SK-N-MC (cell line): ENCODE data around the gene ATG9B.
"Not testable (repeated sequence)": the region's sequence is repeated elsewhere in the genome, so short reads cannot be mapped to it uniquely, and the experiment has no call there.

Experiments used
- DNase-seq: peaks from one replicate; pipeline ENCODE4 v3.0.0-alpha.2; 2011; ENCODE audit warnings: low read depth, low spot score
- H3K27ac ChIP-seq: fragments of 200-600 bp; sonication (generic); 2 replicates; pipeline ENCODE4 v1.5.1; 2016; ENCODE audit warnings: mixed run types
- H3K36me3 ChIP-seq: fragments of 200-600 bp; sonication (generic); 2 replicates; pipeline ENCODE4 v1.6.1; 2017; ENCODE audit warnings: antibody characterized with exemption, low read length, mixed read lengths; ENCODE audit not compliant: insufficient read depth
- H3K4me3 ChIP-seq: fragments of 200-600 bp; sonication (generic); 2 replicates; pipeline ENCODE4 v1.5.1; 2016
- H3K9ac ChIP-seq: fragments of 200-600 bp; sonication (generic); 2 replicates; pipeline ENCODE4 v1.8.0; 2017; ENCODE audit warnings: mixed run types, mixed read lengths; ENCODE audit not compliant: insufficient read length
- H3K9me3 ChIP-seq: fragments of 200-600 bp; sonication (generic); 2 replicates; pipeline ENCODE4 v1.6.1; 2017; ENCODE audit warnings: low read depth, mild to moderate bottlenecking, antibody characterized with exemption, low read length, moderate library complexity, mixed read lengths
- EZH2 ChIP-seq: fragments of 200-600 bp; sonication (generic); IDR thresholded peaks from one replicate; pipeline ENCODE4 v1.6.1; 2017; ENCODE audit warnings: antibody characterized with exemption
- FOXP2 ChIP-seq: optimal IDR thresholded peaks from 2 replicates; pipeline ENCODE3; 2011; ENCODE audit warnings: mild to moderate bottlenecking, moderate library complexity; ENCODE audit not compliant: insufficient read depth; ENCODE audit errors: extremely low read length, control extremely low read depth
- POLR2AphosphoS5 ChIP-seq: IDR thresholded peaks from 2 replicates; pipeline ENCODE4 v1.6.1; 2012; ENCODE audit warnings: mild to moderate bottlenecking, low read depth, low read length, borderline replicate concordance

ATG9B gene

DNA sequence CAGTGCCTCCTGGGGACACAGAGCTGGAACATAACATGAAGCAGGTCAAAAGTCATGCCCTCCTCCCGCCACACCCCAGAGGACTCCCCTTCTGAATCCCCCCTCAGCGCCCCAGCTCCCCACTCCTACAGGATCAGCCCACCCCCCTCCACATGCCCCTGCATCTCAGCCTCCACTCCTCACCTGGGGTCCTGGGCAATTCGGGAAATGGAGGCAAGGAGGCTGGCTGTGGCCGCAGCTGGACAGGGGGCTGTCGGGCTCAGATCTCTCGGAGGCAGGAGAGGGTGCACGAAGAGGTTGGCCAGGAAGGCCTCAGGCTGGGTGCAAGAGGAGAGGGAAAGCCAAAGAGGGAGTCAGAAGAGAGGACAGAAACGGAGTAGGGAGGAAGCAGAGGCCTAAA, 7.8 kb downstream of the ATG9B start:
- Histone ChIP-seq H3K36me3 (no peaks in the 10 kb centered on the region), H3K9me3 (no peaks in the 10 kb centered on the region), H3K4me3 (no peak overlapping the region), H3K27ac (no peak overlapping the region), H3K9ac (no peak overlapping the region)
- no peak for TF ChIP-seq EZH2
- no peak for TF ChIP-seq FOXP2
- TF ChIP-seq POLR2AphosphoS5: no peak
- no peak for DNase-seq

DNA sequence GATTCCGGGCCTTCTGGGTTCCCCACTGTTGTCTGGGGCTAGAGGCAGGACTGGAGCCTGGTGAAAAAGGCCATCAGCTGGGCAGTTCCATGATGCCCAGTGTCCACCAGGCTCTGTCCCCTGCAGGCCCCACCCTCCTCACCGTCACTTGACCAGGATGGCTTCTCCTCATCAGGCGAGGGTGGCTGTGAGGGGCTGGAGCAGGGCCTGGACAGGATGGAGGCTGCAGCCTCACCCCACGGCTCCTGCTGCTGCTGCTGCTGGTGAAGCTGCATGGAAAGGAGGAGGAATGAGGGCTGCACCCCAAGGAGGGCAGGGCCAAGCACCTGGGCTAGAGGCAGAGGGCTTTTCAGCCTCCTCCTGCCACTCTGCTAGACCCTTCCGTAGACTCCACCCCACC, 8.3 kb downstream of the ATG9B start:
- TF ChIP-seq POLR2AphosphoS5: no peak
- no peak for TF ChIP-seq EZH2
- no peak for DNase-seq
- H3K36me3 ChIP-seq: no peaks in the 10 kb centered on the region

DNA sequence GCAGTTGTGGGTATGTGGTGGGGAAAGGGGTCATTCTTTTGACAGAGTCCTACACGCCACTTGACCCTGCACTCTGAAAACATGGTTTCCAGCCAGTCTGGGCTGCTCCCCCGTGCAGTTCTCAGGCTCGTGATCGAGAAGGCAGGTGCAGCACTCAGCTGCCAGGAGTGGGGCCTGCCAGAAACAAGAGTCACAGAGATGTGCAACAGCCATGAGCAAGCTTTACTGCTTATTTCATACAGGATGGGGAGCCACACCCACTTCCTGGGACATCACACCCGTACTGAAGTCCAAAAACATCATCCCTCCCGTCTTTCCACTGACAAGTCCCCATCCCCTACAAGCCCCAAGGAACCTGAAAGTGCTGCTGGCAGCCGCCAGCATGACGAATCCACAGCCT, 9.3 kb downstream of the ATG9B start:
- Histone ChIP-seq H3K36me3 (no peaks in the 10 kb centered on the region), H3K9me3 (no peaks in the 10 kb centered on the region), H3K4me3 (no peak overlapping the region), H3K27ac (no peak overlapping the region), H3K9ac (no peak overlapping the region)
- no peak for DNase-seq
- TF ChIP-seq EZH2 (no peak), POLR2AphosphoS5 (no peak), FOXP2 (no peak)

More for the DNA sequence above, 8.3 kb downstream of the ATG9B start:
- H3K27ac ChIP-seq: no peak overlapping the region
- H3K9me3 ChIP-seq: no peaks in the 10 kb centered on the region
- H3K9ac ChIP-seq: no peak overlapping the region
- H3K4me3 ChIP-seq: no peak overlapping the region

DNA sequence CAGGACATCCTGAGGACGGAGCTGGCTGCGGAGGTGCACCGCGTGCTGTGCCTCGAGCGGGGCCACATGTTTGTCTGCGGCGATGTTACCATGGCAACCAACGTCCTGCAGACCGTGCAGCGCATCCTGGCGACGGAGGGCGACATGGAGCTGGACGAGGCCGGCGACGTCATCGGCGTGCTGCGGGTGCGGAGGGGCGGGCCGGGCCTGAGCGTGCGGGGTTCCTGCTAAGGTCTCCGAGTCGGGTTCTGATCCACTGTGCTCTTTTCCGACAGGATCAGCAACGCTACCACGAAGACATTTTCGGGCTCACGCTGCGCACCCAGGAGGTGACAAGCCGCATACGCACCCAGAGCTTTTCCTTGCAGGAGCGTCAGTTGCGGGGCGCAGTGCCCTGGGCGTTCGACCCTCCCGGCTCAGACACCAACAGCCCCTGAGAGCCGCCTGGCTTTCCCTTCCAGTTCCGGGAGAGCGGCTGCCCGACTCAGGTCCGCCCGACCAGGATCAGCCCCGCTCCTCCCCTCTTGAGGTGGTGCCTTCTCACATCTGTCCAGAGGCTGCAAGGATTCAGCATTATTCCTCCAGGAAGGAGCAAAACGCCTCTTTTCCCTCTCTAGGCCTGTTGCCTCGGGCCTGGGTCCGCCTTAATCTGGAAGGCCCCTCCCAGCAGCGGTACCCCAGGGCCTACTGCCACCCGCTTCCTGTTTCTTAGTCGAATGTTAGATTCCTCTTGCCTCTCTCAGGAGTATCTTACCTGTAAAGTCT, 10.4 kb downstream of the ATG9B start:
- no peaks in the 10 kb centered on the region for H3K9me3 ChIP-seq
- H3K36me3 ChIP-seq: no peaks in the 10 kb centered on the region
- no peak for TF ChIP-seq EZH2
- DNase-seq: no peak
- H3K9ac ChIP-seq: no peak overlapping the region
- H3K4me3 ChIP-seq: no peak overlapping the region
- no peak overlapping the region for H3K27ac ChIP-seq

GRCh38 chr7:151013356-151013732, 10.9 kb downstream of the ATG9B start:
- H3K27ac ChIP-seq: no peak overlapping the region
- no peak overlapping the region for H3K9ac ChIP-seq
- TF ChIP-seq FOXP2 (no peak), POLR2AphosphoS5 (no peak), EZH2 (no peak)
- no peak overlapping the region for H3K4me3 ChIP-seq
- H3K36me3 ChIP-seq: no peaks in the 10 kb centered on the region
- no peak for DNase-seq
- no peaks in the 10 kb centered on the region for H3K9me3 ChIP-seq

GRCh38 chr7:151012911-151013347, 11.4 kb downstream of the ATG9B start:
- no peaks in the 10 kb centered on the region for H3K36me3 ChIP-seq
- no peak overlapping the region for H3K27ac ChIP-seq
- no peak for DNase-seq
- no peak overlapping the region for H3K9ac ChIP-seq
- H3K9me3 ChIP-seq: no peaks in the 10 kb centered on the region
- H3K4me3 ChIP-seq: no peak overlapping the region
- TF ChIP-seq FOXP2 (no peak), EZH2 (no peak), POLR2AphosphoS5 (no peak)

GRCh38 chr7:151012031-151012692, 12.1 kb downstream of the ATG9B start:
- H3K27ac ChIP-seq: no peak overlapping the region
- TF ChIP-seq POLR2AphosphoS5 (no peak), FOXP2 (no peak), EZH2 (no peak)
- H3K9ac ChIP-seq: no peak overlapping the region
- no peaks in the 10 kb centered on the region for H3K9me3 ChIP-seq
- no peaks in the 10 kb centered on the region for H3K36me3 ChIP-seq
- no peak for DNase-seq
- no peak overlapping the region for H3K4me3 ChIP-seq

DNA sequence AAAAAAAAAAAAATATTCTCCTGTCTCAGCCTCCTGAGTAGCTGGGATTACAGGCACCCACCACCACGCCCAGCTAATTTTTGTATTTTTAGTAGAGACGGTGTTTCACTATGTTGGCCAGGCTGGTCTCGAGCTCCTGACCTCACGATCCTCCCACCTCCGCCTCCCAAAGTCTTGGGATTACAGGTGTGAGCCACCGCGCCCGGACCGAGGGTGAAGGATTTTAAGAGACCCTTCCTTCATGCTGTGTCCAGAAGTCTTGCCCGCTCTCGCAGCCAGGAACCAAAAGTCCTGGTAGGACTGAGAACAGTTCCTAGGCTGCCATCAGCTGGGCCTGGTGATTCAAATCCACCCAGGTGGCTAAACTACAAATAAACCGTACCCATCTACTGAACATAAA, 12.7 kb downstream of the ATG9B start:
- not testable (repeated sequence) for H3K27ac ChIP-seq

GRCh38 chr7:151011097-151011409, 13.2 kb downstream of the ATG9B start:
- no peaks in the 10 kb centered on the region for H3K36me3 ChIP-seq
- no peak overlapping the region for H3K27ac ChIP-seq
- TF ChIP-seq FOXP2: no peak
- TF ChIP-seq EZH2: no peak
- no peak for TF ChIP-seq POLR2AphosphoS5
- H3K9ac ChIP-seq: no peak overlapping the region
- no peaks in the 10 kb centered on the region for H3K9me3 ChIP-seq
- no peak for DNase-seq
- H3K4me3 ChIP-seq: no peak overlapping the region

More for the DNA sequence above, 12.7 kb downstream of the ATG9B start:
- H3K36me3 ChIP-seq, H3K4me3 ChIP-seq, H3K9me3 ChIP-seq, H3K9ac ChIP-seq, DNase-seq: not testable (repeated sequence)
